HepG2 (cell line): Measurements from ENCODE around the gene FGD2. TPM values are rescaled to one million over a fixed set of nuclear protein-coding genes. Genes with fewer than 3 reads are reported as not detected.

Experiments
- FOXP4 ChIP-seq: sonication (generic); formaldehyde crosslinking; IDR thresholded peaks from 2 replicates; pipeline ENCODE4 v1.4.0; 2020; ENCODE audit warnings: missing genetic modification reagents
- KDM2A ChIP-seq: sonication (generic); formaldehyde crosslinking; IDR thresholded peaks from 2 replicates; pipeline ENCODE4 v1.4.0; 2020; ENCODE audit warnings: low read depth, missing genetic modification reagents, borderline replicate concordance
- KDM3A ChIP-seq: IDR thresholded peaks from 2 replicates; pipeline ENCODE4 v1.6.1; 2018; ENCODE audit warnings: low read depth, missing compliant biosample characterization
- MEF2D ChIP-seq: sonication (generic); formaldehyde crosslinking; IDR thresholded peaks from 2 replicates; pipeline ENCODE4 v1.5.1; 2020; ENCODE audit warnings: mild to moderate bottlenecking, missing genetic modification reagents
- MIER2 ChIP-seq: IDR thresholded peaks from 2 replicates; pipeline ENCODE4 v1.6.1; 2016; ENCODE audit warnings: missing biosample characterization, missing genetic modification reagents
- NONO ChIP-seq, 2 experiments: fragments of 450-650 bp in 1 of 2; sonication (generic) in 1 of 2; formaldehyde crosslinking in 1 of 2; IDR thresholded peaks in 1 of 2; conservative IDR thresholded peaks in 1 of 2; 2 replicates each; pipeline versions ENCODE4 v1.6.1 to v1.8.0; 2017 to 2022; ENCODE audit warnings: mild to moderate bottlenecking in 1 of 2, missing genetic modification reagents in 1 of 2, moderate library complexity in 1 of 2
- SNRNP70 ChIP-seq: fragments of 200-400 bp; formaldehyde crosslinking; IDR thresholded peaks from 2 replicates; pipeline ENCODE4 v1.6.1; 2017; ENCODE audit warnings: mild to moderate bottlenecking, low read depth, low read length, moderate library complexity
- TAF15 ChIP-seq: fragments of 200-400 bp; formaldehyde crosslinking; IDR thresholded peaks from one replicate; pipeline ENCODE4 v1.6.1; 2018; ENCODE audit warnings: mild to moderate bottlenecking, low read depth, low read length; ENCODE audit not compliant: poor library complexity, severe bottlenecking
- TARDBP ChIP-seq: sonication (generic); formaldehyde crosslinking; IDR thresholded peaks from 2 replicates; pipeline ENCODE4 v1.8.0; 2022; ENCODE audit warnings: mild to moderate bottlenecking, missing genetic modification reagents
- TBP ChIP-seq: sonication (generic); formaldehyde crosslinking; IDR thresholded peaks from 2 replicates; pipeline ENCODE4 v1.5.0; 2020; ENCODE audit warnings: missing genetic modification reagents
- ZBTB2 ChIP-seq: sonication (generic); formaldehyde crosslinking; IDR thresholded peaks from 2 replicates; pipeline ENCODE4 v1.8.0; 2022; ENCODE audit warnings: low read depth, missing genetic modification reagents
- ZFP91 ChIP-seq: sonication (generic); formaldehyde crosslinking; IDR thresholded peaks from 2 replicates; pipeline ENCODE4 v1.9.0; 2022; ENCODE audit warnings: missing genetic modification reagents, mild to moderate bottlenecking, borderline replicate concordance
- ZNF264 ChIP-seq: sonication (generic); formaldehyde crosslinking; IDR thresholded peaks from 2 replicates; pipeline ENCODE4 v1.4.0; 2020; ENCODE audit warnings: missing genetic modification reagents
- ZNF3 ChIP-seq: IDR thresholded peaks from 2 replicates; pipeline ENCODE4 v1.7.0; 2017; ENCODE audit warnings: inconsistent platforms
- ZNF33B ChIP-seq: sonication (generic); formaldehyde crosslinking; IDR thresholded peaks from 2 replicates; pipeline ENCODE4 v1.5.1; 2020; ENCODE audit warnings: mild to moderate bottlenecking, missing genetic modification reagents
- ZNF44 ChIP-seq: sonication (generic); formaldehyde crosslinking; IDR thresholded peaks from 2 replicates; pipeline ENCODE4 v1.5.1; 2020; ENCODE audit warnings: mild to moderate bottlenecking, missing genetic modification reagents
- ZNF589 ChIP-seq: sonication (generic); formaldehyde crosslinking; conservative IDR thresholded peaks from 2 replicates; pipeline ENCODE4 v1.8.0; 2022; ENCODE audit warnings: mild to moderate bottlenecking, moderate library complexity, missing genetic modification reagents
- ZNF607 ChIP-seq: sonication (generic); formaldehyde crosslinking; IDR thresholded peaks from 2 replicates; pipeline ENCODE4 v1.5.1; 2020; ENCODE audit warnings: missing genetic modification reagents, mild to moderate bottlenecking, borderline replicate concordance
- ZNF687 ChIP-seq: sonication (generic); formaldehyde crosslinking; IDR thresholded peaks from 2 replicates; pipeline ENCODE4 v1.5.1; 2020; ENCODE audit warnings: mild to moderate bottlenecking, missing genetic modification reagents, moderate library complexity
- ZNF841 ChIP-seq: sonication (generic); formaldehyde crosslinking; IDR thresholded peaks from 2 replicates; pipeline ENCODE4 v1.8.1; 2023; ENCODE audit warnings: missing genetic modification reagents, borderline replicate concordance
- polyA plus RNA-seq, 8 experiments: library from polyadenylated mRNA; depleted of rRNA in 3 of 8; stranded (reverse) in 7 of 8; unstranded in 1 of 8; fragments of >200 nt; fragmentation: Illumina TruSeq in 4 of 8; extraction: Trizol in 4 of 8; gene quantifications; 2 replicates each; pipeline versions ENCODE4 v1.2.1 to v1.2.3, GENCODE V29; 2011 to 2016; ENCODE audit warnings: low read depth in 4 of 8, missing spikeins in 1 of 8, mixed read lengths in 1 of 8; ENCODE audit not compliant: insufficient read depth in 1 of 8
- total RNA-seq, 5 experiments: library from RNA; depleted of rRNA; stranded (reverse); fragments of >200 nt; fragmentation: Illumina TruSeq; extraction: Trizol; gene quantifications; 2 replicates each; pipeline ENCODE4 v1.2.3, GENCODE V29; 2016; ENCODE audit warnings: low read depth in 1 of 5

The FGD2 gene
- total and polyA plus RNA-seq, 2 of the 13 experiments (the other 11 are each of a cell fraction or from before 2014, with no cell fraction given): not detected

GRCh38 chr6:37059344-37060194, 54.1 kb downstream of the FGD2 start (continued):
- TF ChIP-seq FOXP4: peak; percentile 88
- no peak for TF ChIP-seq ZNF33B
- TF ChIP-seq SNRNP70: no peak
- peak; percentile 96 for TF ChIP-seq ZNF687
- TF ChIP-seq ZBTB2: no peak
- TF ChIP-seq KDM3A: peak; percentile 73; the same call in 1 of the 2 replicates
- peak; percentile 74; the same call in 1 of the 2 replicates for TF ChIP-seq ZNF264
- TF ChIP-seq TAF15: no peak
- peak; percentile 47; the same call in 1 of the 2 replicates for TF ChIP-seq ZNF607 (CRISPR knock-in tag)
- no peak for TF ChIP-seq ZNF841 (CRISPR knock-in tag)
- no peak; the same call in 1 of the 2 replicates for TF ChIP-seq ZNF44 (CRISPR knock-in tag)
- TF ChIP-seq ZNF3 (CRISPR knock-in tag): no peak
- TF ChIP-seq NONO (IDR thresholded peaks at IDR 0.05): no peak
- peak; percentile 69 for TF ChIP-seq NONO (CRISPR knock-in tag; conservative IDR thresholded peaks at IDR 0.05)
- TF ChIP-seq MIER2 (CRISPR knock-in tag): peak; percentile 65
- TF ChIP-seq ZNF589 (CRISPR knock-in tag): no peak; the same call in 1 of the 2 replicates
- no peak for TF ChIP-seq TBP (CRISPR knock-in tag)
- peak; percentile 81; the same call in 1 of the 2 replicates for TF ChIP-seq ZFP91
- peak; percentile 75 for TF ChIP-seq KDM2A
- peak; percentile 95 for TF ChIP-seq TARDBP (CRISPR knock-in tag)
- TF ChIP-seq MEF2D (CRISPR knock-in tag): peak; percentile 80
